Gastrocnemius medialis (tissue), 4 donors: Measurements from ENCODE around the gene EPHA8. TPM values are rescaled to one million over a fixed set of nuclear protein-coding genes. Genes with fewer than 3 reads are reported as not detected.

Source experiments
- ATAC-seq, 2 donors: fragments of 150-250 bp; one replicate each; pipeline ENCODE4 v1.9.1; 2016
- DNase-seq, 2 donors: peaks; one replicate each; pipeline ENCODE4 v3.0.0-alpha.2; 2019
- H3K27ac ChIP-seq, 4 donors: fragments of 200-600 bp; sonication (generic); 1 replicate in 1 of 4; 2 replicates in 3 of 4; pipeline ENCODE4 v1.5.1; 2016 to 2018; ENCODE audit warnings: mild to moderate bottlenecking in 2 of 4, moderate library complexity in 1 of 4
- H3K27me3 ChIP-seq, 3 donors: fragments of 200-600 bp; sonication (generic) in 2 of 3; 1 replicate in 1 of 3; 2 replicates in 2 of 3; pipeline versions ENCODE4 v1.5.1 to v1.6.0; 2016 to 2019; ENCODE audit warnings: mild to moderate bottlenecking in 1 of 3, moderate library complexity in 1 of 3
- H3K36me3 ChIP-seq, 2 donors: fragments of 200-600 bp; sonication (generic) in 1 of 2; one replicate each; pipeline ENCODE4 v1.5.1; 2017 to 2018
- H3K4me1 ChIP-seq, 2 donors: fragments of 200-600 bp; sonication (generic) in 1 of 2; one replicate each; pipeline ENCODE4 v1.5.1; 2016 to 2017; ENCODE audit warnings: mild to moderate bottlenecking in 2 of 2
- H3K4me3 ChIP-seq, 4 donors: fragments of 200-600 bp; sonication (generic) in 3 of 4; 1 replicate in 1 of 4; 2 replicates in 3 of 4; pipeline ENCODE4 v1.5.1; 2016 to 2019; ENCODE audit warnings: mild to moderate bottlenecking in 2 of 4
- H3K9me3 ChIP-seq, 3 donors: fragments of 200-600 bp; sonication (generic) in 2 of 3; 1 replicate in 1 of 3; 2 replicates in 2 of 3; pipeline ENCODE4 v1.5.1; 2016 to 2019
- POLR2A ChIP-seq, 2 donors: fragments of 450-650 bp; IDR thresholded peaks; one replicate each; pipeline ENCODE4 v1.6.1; 2017; ENCODE audit warnings: antibody characterized with exemption in 2 of 2, mild to moderate bottlenecking in 2 of 2, moderate library complexity in 2 of 2
- in situ Hi-C, 4 donors: fragments of 200-750 bp; cut with MboI; loops; one replicate each; pipeline versions ENCODE4 v1.15.0 to v1.8.0; 2017; ENCODE audit warnings: low sequenced_read_pairs in 4 of 4
- intact Hi-C: fragments of 100-400 bp; cut with DNase I; formaldehyde crosslinking; loops from one replicate; pipeline ENCODE4 v1.15.1; 2023; ENCODE audit warnings: low total_unique reads
- total RNA-seq, 4 donors: library from RNA; depleted of rRNA; stranded (reverse); fragments of >200 nt; gene quantifications; one replicate each; pipeline versions ENCODE4 v1.1.0 to v1.2.3, GENCODE V29; 2016
- TF ChIP-seq, protein P1 (sequence below), 5 experiments: fragments of 450-650 bp in 3 of 5; fragments of 200-600 bp in 2 of 5; sonication (generic) in 2 of 5; IDR thresholded peaks in 4 of 5; conservative IDR thresholded peaks in 1 of 5; 1 replicate in 4 of 5; 2 replicates in 1 of 5; pipeline ENCODE4 v1.5.1; 2016 to 2019; ENCODE audit warnings: antibody characterized with exemption in 5 of 5, mild to moderate bottlenecking in 3 of 5, moderate library complexity in 3 of 5

EPHA8 gene
- total RNA-seq, 4 donors from 2014 or later: not detected

DNA sequence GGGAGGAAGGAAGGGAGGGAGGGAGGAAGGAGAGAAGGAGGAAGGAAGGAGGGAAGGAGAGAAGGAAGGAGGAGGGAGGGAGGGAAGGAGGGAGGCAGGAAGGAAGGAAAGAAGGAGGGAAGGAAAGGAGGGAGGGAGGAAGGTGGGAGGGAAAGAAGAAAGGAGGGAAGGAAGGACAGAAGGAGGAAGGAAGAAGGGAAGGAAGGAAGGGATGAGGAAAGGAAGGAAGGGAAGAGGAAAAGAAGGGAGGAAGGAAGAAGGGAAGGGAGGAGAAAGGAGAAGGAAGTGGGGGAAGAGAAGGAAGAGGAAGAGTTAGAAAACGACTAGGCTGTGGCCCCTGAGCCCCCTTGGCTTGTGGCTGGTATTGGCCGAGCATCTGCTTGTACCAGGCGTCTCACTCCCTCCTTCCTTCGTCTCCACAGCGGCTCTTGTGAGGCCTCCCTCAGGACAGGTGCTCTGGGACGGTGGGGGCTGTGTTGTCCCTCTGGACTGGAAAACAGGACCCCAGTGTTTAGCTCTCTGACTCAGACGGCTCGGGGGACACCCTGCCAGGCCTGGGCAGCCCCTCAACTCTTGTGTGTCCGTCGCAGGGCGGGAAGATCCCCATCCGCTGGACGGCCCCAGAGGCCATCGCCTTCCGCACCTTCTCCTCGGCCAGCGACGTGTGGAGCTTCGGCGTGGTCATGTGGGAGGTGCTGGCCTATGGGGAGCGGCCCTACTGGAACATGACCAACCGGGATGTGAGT lies 37.0 kb downstream of the EPHA8 start:
- intact Hi-C loops: no loop called here

DNA sequence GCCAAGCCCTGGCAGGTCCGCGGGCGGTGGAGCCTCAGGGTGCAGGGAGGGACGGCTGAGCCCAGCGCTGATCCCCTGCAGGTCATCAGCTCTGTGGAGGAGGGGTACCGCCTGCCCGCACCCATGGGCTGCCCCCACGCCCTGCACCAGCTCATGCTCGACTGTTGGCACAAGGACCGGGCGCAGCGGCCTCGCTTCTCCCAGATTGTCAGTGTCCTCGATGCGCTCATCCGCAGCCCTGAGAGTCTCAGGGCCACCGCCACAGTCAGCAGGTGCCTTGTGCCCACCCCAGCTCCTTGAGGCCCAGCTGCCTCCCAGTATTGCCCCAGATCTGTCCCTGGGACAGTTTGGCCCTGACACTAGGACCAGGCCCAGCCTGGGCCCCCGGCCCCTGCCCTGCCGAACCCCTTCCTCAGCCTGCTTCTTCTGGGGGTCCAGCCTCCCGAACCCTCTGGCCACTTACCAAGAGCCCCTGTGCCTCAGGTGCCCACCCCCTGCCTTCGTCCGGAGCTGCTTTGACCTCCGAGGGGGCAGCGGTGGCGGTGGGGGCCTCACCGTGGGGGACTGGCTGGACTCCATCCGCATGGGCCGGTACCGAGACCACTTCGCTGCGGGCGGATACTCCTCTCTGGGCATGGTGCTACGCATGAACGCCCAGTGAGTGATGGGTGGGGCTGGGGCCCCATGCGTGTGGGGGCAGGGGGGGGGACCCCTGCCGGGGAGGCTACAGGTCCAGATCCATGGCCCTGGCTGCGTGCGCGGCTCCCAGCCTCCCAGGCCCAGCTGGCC lies 37.7 kb downstream of the EPHA8 start:
- no peaks in the 10 kb centered on the region for H3K4me1 ChIP-seq
- no peak for DNase-seq
- peaks cover 23 to 44% (median 31%) of the 10 kb centered on the region in 3 donors for H3K27me3 ChIP-seq
- in situ Hi-C loops (no loop called here), intact Hi-C loops (no loop called here)
- no peak for ATAC-seq
- H3K27ac ChIP-seq: no peak overlapping the region
- no peak overlapping the region for H3K4me3 ChIP-seq
- no peak for TF ChIP-seq POLR2A (IDR thresholded peaks at IDR 0.05)
- TF ChIP-seq, protein P1, sequence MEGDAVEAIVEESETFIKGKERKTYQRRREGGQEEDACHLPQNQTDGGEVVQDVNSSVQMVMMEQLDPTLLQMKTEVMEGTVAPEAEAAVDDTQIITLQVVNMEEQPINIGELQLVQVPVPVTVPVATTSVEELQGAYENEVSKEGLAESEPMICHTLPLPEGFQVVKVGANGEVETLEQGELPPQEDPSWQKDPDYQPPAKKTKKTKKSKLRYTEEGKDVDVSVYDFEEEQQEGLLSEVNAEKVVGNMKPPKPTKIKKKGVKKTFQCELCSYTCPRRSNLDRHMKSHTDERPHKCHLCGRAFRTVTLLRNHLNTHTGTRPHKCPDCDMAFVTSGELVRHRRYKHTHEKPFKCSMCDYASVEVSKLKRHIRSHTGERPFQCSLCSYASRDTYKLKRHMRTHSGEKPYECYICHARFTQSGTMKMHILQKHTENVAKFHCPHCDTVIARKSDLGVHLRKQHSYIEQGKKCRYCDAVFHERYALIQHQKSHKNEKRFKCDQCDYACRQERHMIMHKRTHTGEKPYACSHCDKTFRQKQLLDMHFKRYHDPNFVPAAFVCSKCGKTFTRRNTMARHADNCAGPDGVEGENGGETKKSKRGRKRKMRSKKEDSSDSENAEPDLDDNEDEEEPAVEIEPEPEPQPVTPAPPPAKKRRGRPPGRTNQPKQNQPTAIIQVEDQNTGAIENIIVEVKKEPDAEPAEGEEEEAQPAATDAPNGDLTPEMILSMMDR (IDR thresholded peaks at IDR 0.05 in 4 of 5, conservative IDR thresholded peaks at IDR 0.05 in 1 of 5): no peak
- H3K36me3 ChIP-seq: no peaks in the 10 kb centered on the region
- H3K9me3 ChIP-seq: no peaks in the 10 kb centered on the region

More for the DNA sequence above, 37.0 kb downstream of the EPHA8 start:
- DNase-seq: no peak
- no peak for ATAC-seq
- TF ChIP-seq, protein P1 (IDR thresholded peaks at IDR 0.05 in 4 of 5, conservative IDR thresholded peaks at IDR 0.05 in 1 of 5): no peak
- TF ChIP-seq POLR2A (IDR thresholded peaks at IDR 0.05): no peak
- Histone ChIP-seq H3K9me3 (no peaks in the 10 kb centered on the region), H3K27ac (no peak overlapping the region), H3K4me3 (no peak overlapping the region), H3K4me1 (no peaks in the 10 kb centered on the region), H3K27me3 (peaks cover 22 to 39% (median 25%) of the 10 kb centered on the region in 3 donors), H3K36me3 (no peaks in the 10 kb centered on the region)
- in situ Hi-C loops: no loop called here

DNA sequence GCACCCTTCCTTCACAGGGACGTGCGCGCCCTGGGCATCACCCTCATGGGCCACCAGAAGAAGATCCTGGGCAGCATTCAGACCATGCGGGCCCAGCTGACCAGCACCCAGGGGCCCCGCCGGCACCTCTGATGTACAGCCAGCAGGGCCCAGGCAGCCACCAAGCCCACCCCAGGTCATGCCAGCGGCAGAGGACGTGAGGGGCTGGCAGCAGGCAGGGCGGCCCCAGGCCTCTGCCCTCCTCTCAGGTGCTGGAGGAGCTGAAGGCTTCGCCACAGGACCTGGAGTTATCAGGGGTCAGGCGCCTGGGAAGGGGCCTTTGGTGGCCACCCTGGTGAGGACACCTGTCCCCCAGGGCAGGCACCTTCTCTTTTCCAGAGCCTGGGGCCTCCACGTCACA lies 38.3 kb downstream of the EPHA8 start:
- TF ChIP-seq POLR2A (IDR thresholded peaks at IDR 0.05): no peak
- TF ChIP-seq, protein P1 (IDR thresholded peaks at IDR 0.05 in 4 of 5, conservative IDR thresholded peaks at IDR 0.05 in 1 of 5): no peak
- ATAC-seq (no peak), DNase-seq (no peak)
- intact Hi-C loops: no loop called here
- Histone ChIP-seq H3K4me3 (no peak overlapping the region), H3K27me3 (peaks cover 27 to 47% (median 33%) of the 10 kb centered on the region in 3 donors), H3K9me3 (no peaks in the 10 kb centered on the region), H3K27ac (no peak overlapping the region), H3K36me3 (no peaks in the 10 kb centered on the region), H3K4me1 (no peaks in the 10 kb centered on the region)
- in situ Hi-C loops: no loop called here

DNA sequence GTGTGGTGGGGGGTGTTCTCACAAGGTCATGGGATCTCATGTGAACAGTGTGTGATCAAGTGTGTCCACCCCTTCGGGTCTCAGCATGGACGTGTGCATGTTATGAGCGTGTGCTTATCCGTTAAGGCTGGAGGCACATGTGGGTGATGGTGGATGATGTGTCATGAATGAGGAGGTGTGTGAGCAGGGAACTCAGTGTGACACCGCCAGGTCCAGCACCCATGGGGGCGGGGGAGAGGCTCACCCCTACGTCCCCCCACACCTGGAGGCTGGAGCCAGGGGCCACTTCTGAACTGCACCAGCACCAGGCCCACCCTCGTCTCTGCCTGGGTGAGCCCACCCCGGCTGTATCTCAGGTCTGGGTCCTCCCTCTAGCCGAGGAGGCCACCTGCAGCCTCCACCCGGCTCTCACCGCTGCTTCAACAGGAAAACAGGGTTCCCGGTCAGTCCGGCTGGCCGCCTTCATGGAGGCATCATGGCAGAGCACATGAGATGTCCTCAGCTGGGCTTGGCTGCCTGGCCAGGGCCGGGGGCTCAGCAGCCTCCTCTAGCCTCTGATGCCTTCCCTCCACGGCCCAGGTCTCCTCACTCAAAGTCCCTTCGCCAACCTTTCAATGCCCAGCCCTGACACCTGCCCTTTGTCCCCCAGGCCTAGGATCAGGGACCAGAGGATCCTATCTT lies 38.9 kb downstream of the EPHA8 start:
- ATAC-seq (no peak), DNase-seq (no peak)

More for the DNA sequence above, 38.9 kb downstream of the EPHA8 start:
- Histone ChIP-seq H3K36me3 (no peaks in the 10 kb centered on the region), H3K27ac (no peak overlapping the region), H3K27me3 (peaks cover 30 to 47% (median 33%) of the 10 kb centered on the region in 3 donors), H3K9me3 (no peaks in the 10 kb centered on the region), H3K4me1 (no peaks in the 10 kb centered on the region), H3K4me3 (no peak overlapping the region)
- intact Hi-C loops (no loop called here), in situ Hi-C loops (no loop called here)
- no peak for TF ChIP-seq POLR2A (IDR thresholded peaks at IDR 0.05)
- TF ChIP-seq, protein P1 (IDR thresholded peaks at IDR 0.05 in 4 of 5, conservative IDR thresholded peaks at IDR 0.05 in 1 of 5): no peak
